HG02571 (cell line): ENCODE measurements around the gene MLH1.
"Not testable (repeated sequence)": the region's sequence is repeated elsewhere in the genome, so short reads cannot be mapped to it uniquely, and the experiment has no call there.

Source experiments
- ATAC-seq: cut with Tn5 transposase; IDR thresholded peaks from one replicate; pipeline ENCODE4 v1.9.1; 2021; ENCODE audit warnings: mild to moderate bottlenecking, moderate library complexity; ENCODE audit not compliant: unreplicated experiment

The MLH1 gene

GRCh38 chr3:37032961-37033360, 39.6 kb downstream of the MLH1 start:
- no peak for ATAC-seq

GRCh38 chr3:37037352-37037751, 44.0 kb downstream of the MLH1 start:
- ATAC-seq = no peak

- no peak for ATAC-seq
Measured at GRCh38 chr3:37039161-37039846, 46.0 kb downstream of the MLH1 start.

- ATAC-seq = no peak
Measured at GRCh38 chr3:37040231-37040630, 46.9 kb downstream of the MLH1 start.

GRCh38 chr3:37041546-37042195, 48.4 kb downstream of the MLH1 start:
- ATAC-seq = no peak

GRCh38 chr3:37042712-37043111, 49.4 kb downstream of the MLH1 start:
- not testable (repeated sequence) for ATAC-seq

- ATAC-seq = no peak
Measured at GRCh38 chr3:37050282-37050681, 57.0 kb downstream of the MLH1 start.

GRCh38 chr3:37052860-37053259, 59.5 kb downstream of the MLH1 start:
- no peak for ATAC-seq

- no peak for ATAC-seq
Measured at GRCh38 chr3:37053337-37053736, 60.0 kb downstream of the MLH1 start.

- ATAC-seq = no peak
Measured at GRCh38 chr3:37053753-37054152, 60.4 kb downstream of the MLH1 start.

GRCh38 chr3:37054370-37054769, 61.1 kb downstream of the MLH1 start:
- peak; percentile 81 for ATAC-seq

GRCh38 chr3:37055077-37055476, 61.8 kb downstream of the MLH1 start:
- not testable (repeated sequence) for ATAC-seq

- ATAC-seq = no peak
Measured at GRCh38 chr3:37056826-37057225, 63.5 kb downstream of the MLH1 start.

- no peak for ATAC-seq
Measured at GRCh38 chr3:37058117-37058516, 64.8 kb downstream of the MLH1 start.

GRCh38 chr3:37064747-37065146, 71.4 kb downstream of the MLH1 start:
- ATAC-seq = no peak

- ATAC-seq = no peak
Measured at GRCh38 chr3:37067577-37067976, 74.3 kb downstream of the MLH1 start.

- ATAC-seq = no peak
Measured at GRCh38 chr3:37068031-37068430, 74.7 kb downstream of the MLH1 start.

GRCh38 chr3:37071921-37072320, 78.6 kb downstream of the MLH1 start:
- no peak for ATAC-seq

- no peak for ATAC-seq
Measured at GRCh38 chr3:37072892-37073291, 79.6 kb downstream of the MLH1 start.

- ATAC-seq = no peak
Measured at GRCh38 chr3:37074178-37074577, 80.9 kb downstream of the MLH1 start.

GRCh38 chr3:37075955-37076354, 82.6 kb downstream of the MLH1 start:
- no peak for ATAC-seq

- ATAC-seq = no peak
Measured at GRCh38 chr3:37082317-37082716, 89.0 kb downstream of the MLH1 start.

- ATAC-seq = no peak
Measured at GRCh38 chr3:37086918-37087317, 93.6 kb downstream of the MLH1 start.
